ENCODE data around the gene PRMT7.

DNA sequence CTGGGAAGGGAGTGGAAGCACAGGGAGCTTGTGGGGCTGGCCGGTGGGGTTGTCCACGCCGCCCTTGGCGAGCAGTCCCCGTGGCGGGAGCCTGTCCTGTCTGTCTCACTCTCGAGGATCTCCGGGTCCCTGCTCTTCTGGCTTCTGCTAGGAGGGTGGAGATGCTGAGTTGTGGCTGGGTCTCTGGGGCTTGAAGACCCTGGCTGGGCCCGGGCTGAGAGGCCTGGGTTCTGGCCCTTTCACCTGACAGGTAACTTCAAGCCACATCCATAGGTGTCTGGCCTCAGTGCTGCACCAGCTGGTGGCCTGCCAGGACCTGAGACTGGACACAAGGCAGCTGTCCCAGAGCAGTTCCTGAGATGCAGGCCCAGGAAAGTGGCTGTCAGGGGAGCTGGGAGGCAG lies 46.7 kb downstream of the PRMT7 start:
- TF ChIP-seq POLR2A (IDR thresholded peaks at IDR 0.05) (no peak), CTCF (IDR thresholded peaks at IDR 0.05) (no peak), EP300 (IDR thresholded peaks at IDR 0.05) (no peak)

All from ovary (tissue), 3 donors.